ENCODE data around the gene PCLAF. TPM values are rescaled to one million over a fixed set of nuclear protein-coding genes. Genes with fewer than 3 reads are reported as not detected.

PCLAF gene
- total and polyA plus RNA-seq, 2 of the 13 experiments (the other 11 are each of a cell fraction or from before 2014, with no cell fraction given), result 98.6 to 98.9 TPM

DNA sequence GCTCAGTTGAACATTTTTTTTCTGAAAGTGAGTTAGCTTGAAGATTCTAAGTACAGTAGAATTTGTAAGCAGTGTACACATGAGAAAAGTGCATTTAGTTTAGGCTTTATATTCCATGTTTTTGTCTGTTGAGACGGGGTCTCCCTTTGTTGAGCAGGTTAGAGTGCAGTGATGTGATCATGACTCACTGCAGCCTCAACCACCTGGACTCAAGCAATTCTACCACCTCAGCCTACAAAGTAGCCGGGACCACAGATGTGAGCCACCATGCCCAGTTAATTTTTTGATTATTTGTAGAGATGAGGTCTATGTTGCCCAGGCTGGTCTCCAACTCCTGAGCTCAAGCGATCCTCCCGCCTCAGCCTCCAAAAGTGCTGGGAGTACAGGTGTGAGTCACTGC, 20.0 kb downstream of the PCLAF start:
- Histone ChIP-seq H3K4me3 (replicated peaks in 1 of 3; ENCODE audit: insufficient read depth in 1 of 3, low read depth in 2 of 3, low read length in 3 of 3) (no peak overlapping the region), H3K79me2 (ENCODE audit: insufficient read depth, low read length) (no peaks in the 10 kb centered on the region), H4K20me1 (ENCODE audit: insufficient read depth, low read length) (no peaks in the 10 kb centered on the region), H3K27me3 (ENCODE audit: control insufficient read depth in 1 of 2, insufficient read depth in 2 of 2, low read length in 2 of 2) (no peaks in the 10 kb centered on the region), H3K4me2 (ENCODE audit: low read depth, low read length) (no peak overlapping the region), H2AFZ (ENCODE audit: low read length) (no peak overlapping the region), H3K27ac (ENCODE audit: extremely low read length, insufficient read depth, low read length) (no peak overlapping the region), H3K36me3 (replicated peaks in 1 of 2; ENCODE audit: control insufficient read depth in 1 of 2, insufficient read depth in 2 of 2, low read length in 2 of 2) (peaks cover 0 to 8% of the 10 kb centered on the region in 2 experiments; a peak in 3 of 5 replicates), H3K9me3 (ENCODE audit: low read length) (no peaks in the 10 kb centered on the region), H3K4me1 (ENCODE audit: insufficient read depth, low read length) (peaks cover 8% of the 10 kb centered on the region), H3K9ac (ENCODE audit: insufficient read depth, low read depth, low read length) (no peak overlapping the region)
- ChIA-PET POLR2A (no interaction called here), CTCF (ENCODE audit: low intra/inter-chr PET ratio, low total read pairs) (no interaction called here)
- intact Hi-C loops (cut with micrococcal nuclease; ENCODE audit: unreplicated experiment) (no loop called here), in situ Hi-C loops (cut with HindIII; ENCODE audit: extremely low pct_ligation_motif_present, low pct_unique_long_range_greater_than_20kb) (no loop called here)
- TF ChIP-seq MXD3 (CRISPR knock-in tag; IDR thresholded peaks at IDR 0.05), result no peak
- no TSS peak for BruUV-seq (replicated peaks)
- FAIRE-seq (no peak), ATAC-seq (no peak), DNase-seq (ENCODE audit: low spot score) (no peak)
- 95% methylated on average over 4 of the region's 4 CpGs for WGBS (ENCODE audit: low lambda C conversion rate)

DNA sequence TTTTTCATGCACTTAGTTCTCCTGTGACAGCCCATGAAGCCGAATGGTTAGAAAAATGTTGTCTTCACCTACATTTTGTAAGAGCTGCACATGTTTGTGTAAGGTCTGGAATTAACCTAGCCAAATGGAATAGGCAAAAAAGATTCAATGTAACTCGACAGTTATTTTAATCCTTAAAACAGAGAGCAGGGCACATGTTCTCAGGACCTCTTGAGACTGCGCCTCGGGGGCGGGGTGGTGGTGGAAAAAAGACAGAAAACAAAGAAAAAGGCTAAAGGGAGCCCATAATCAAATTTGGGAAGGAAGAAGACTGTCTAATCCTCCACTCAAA, 24.6 kb downstream of the PCLAF start:
- Histone ChIP-seq H2AFZ (ENCODE audit: low read length) (peak overlapping the region; percentile 81), H3K4me2 (ENCODE audit: low read depth, low read length) (peak overlapping the region; percentile 89), H3K9me3 (ENCODE audit: low read length) (no peaks in the 10 kb centered on the region), H3K27ac (ENCODE audit: extremely low read length, insufficient read depth, low read length) (peak overlapping the region; percentile 50), H3K27me3 (ENCODE audit: control insufficient read depth in 1 of 2, insufficient read depth in 2 of 2, low read length in 2 of 2) (no peaks in the 10 kb centered on the region; a peak in 1 of 5 replicates), H3K36me3 (replicated peaks in 1 of 2; ENCODE audit: control insufficient read depth in 1 of 2, insufficient read depth in 2 of 2, low read length in 2 of 2) (peaks cover 0 to 4% of the 10 kb centered on the region in 2 experiments; a peak in 1 of 5 replicates), H3K4me1 (ENCODE audit: insufficient read depth, low read length) (peaks cover 19% of the 10 kb centered on the region), H3K4me3 (replicated peaks in 1 of 3; ENCODE audit: insufficient read depth in 1 of 3, low read depth in 2 of 3, low read length in 3 of 3) (peak overlapping the region; percentile 85 to 95 (median 94)), H3K9ac (ENCODE audit: insufficient read depth, low read depth, low read length) (peak overlapping the region; percentile 53; the same call in 1 of the 2 replicates), H4K20me1 (ENCODE audit: insufficient read depth, low read length) (no peaks in the 10 kb centered on the region), H3K79me2 (ENCODE audit: insufficient read depth, low read length) (peaks cover 17% of the 10 kb centered on the region)
- TF ChIP-seq ETS1 (CRISPR knock-in tag; IDR thresholded peaks at IDR 0.05), result 0 out of 2 replicates have a peak, but pooled peaks have one; percentile 17
- TF ChIP-seq ERF (CRISPR knock-in tag; IDR thresholded peaks at IDR 0.05), result no peak
- no peak for FAIRE-seq
- 68% methylated on average over 5 of the region's 5 CpGs for WGBS (ENCODE audit: low lambda C conversion rate)
- ChIA-PET POLR2A (interaction anchor here (1.0 to 2.1 kb wide), 4 partner anchors 11 to 193 kb away, joined by 3 to 12 read pairs (median 4); partner anchors contain the start of genes PPIB and TRIP4), CTCF (ENCODE audit: low intra/inter-chr PET ratio, low total read pairs) (interaction anchor here (2.0 kb wide), 1 partner anchor 147 kb away, joined by 7 read pairs; no protein-coding TSS in a partner anchor)
- in situ Hi-C loops (cut with HindIII; ENCODE audit: extremely low pct_ligation_motif_present, low pct_unique_long_range_greater_than_20kb) (loop anchor here (5.0 kb wide), 1 partner anchor 149 kb away; no protein-coding TSS in a partner anchor), intact Hi-C loops (cut with micrococcal nuclease; ENCODE audit: unreplicated experiment) (loop anchor here (1.0 to 5.0 kb wide), 4 partner anchors 31 to 194 kb away; partner anchors contain the start of genes PPIB and TRIP4)
- DNase-seq (ENCODE audit: low spot score), result no peak
- no TSS peak for BruUV-seq (replicated peaks)
- no peak for ATAC-seq

Data from HepG2 (cell line).